Measurements from ENCODE around the gene CEBPE. TPM values are rescaled to one million over a fixed set of nuclear protein-coding genes. Genes with fewer than 3 reads are reported as not detected.

CEBPE gene
- total RNA-seq, 4 donors from 2014 or later, result not detected

DNA sequence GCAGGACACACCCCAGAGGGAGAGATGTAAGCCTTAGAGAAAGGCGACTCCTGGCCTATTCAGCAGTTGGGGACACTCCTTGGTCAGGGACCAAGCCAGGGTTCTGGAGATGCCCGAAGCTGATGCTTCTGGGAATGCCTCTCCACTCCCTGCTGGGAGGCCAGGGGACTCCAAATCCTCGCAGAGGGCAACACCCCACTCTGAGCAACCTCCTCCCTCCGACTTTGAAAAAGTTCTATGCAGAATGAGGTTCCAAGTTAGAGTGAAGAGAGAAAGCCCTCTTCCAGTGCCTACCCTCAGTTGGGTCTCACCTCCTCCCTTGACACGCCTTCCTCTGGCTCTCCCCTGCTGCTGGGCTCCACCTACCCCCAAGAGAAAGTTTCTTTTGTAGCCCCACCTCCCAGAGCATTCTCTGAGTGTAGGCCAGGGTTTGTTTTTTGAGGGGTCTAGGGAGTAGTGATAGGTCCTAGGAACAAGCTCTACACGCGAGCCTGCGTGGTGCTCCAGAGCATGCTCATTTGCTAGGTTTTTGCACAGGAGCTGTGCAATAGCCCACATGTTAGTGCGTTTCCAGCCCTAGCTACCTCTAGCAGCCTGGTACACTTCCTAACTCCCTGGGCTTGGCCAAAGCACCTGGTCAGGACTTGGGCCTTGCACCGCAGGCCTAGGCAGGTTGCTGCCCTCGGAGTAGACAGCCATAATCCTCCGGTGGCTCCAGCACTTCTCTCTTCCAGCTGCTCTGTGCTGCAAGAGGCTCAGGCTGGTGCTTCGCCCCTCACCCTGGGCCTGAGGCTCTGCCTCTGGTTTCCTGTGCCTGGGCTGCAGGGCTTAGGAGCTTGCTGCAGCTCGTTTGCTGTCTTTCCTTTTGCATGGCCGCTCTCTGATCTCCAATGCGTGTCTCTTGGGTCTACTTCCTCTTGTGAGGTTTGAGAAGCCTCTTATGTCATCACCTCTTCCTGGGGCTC, 590 bp upstream of the CEBPE start:
- intact Hi-C loops (cut with DNase I; ENCODE audit: low total_unique reads), result loop anchor here (1.0 to 5.0 kb wide), 2 partner anchors 68 to 168 kb away; partner anchors contain the start of gene HOMEZ

DNA sequence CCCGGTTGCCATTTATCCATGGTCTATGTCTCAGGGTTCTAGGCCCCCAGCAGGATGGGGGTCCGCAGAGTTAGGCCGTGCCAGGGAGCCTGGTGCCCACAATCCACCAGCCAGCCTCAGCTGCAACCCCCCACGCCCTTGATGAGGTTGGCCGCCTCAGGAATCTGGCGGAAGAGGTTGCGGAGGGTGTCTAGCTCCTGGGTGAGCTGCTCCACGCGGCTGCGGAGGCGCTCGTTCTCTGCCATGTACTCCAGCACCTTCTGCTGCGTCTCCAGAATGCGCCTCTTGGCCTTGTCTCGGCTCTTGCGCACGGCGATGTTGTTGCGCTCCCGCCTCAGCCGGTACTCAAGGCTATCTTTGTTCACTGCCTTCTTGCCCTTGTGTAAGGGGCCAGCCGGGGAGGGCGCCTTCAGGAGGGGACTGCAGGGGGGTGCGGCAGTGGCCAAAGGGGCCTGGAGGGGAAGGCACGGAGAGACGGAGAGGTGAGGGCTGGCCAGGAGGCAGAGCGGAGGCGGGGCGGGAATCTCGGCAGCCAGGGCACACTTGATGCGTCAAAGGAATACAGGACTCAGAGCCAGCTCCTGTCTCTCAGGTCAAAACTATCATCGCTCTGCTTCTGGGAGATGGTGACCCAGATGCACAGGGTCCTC, 1.6 kb downstream of the CEBPE start:
- no peak for ATAC-seq
- no peak for TF ChIP-seq POLR2A (IDR thresholded peaks at IDR 0.05)
- TF ChIP-seq, protein P1, sequence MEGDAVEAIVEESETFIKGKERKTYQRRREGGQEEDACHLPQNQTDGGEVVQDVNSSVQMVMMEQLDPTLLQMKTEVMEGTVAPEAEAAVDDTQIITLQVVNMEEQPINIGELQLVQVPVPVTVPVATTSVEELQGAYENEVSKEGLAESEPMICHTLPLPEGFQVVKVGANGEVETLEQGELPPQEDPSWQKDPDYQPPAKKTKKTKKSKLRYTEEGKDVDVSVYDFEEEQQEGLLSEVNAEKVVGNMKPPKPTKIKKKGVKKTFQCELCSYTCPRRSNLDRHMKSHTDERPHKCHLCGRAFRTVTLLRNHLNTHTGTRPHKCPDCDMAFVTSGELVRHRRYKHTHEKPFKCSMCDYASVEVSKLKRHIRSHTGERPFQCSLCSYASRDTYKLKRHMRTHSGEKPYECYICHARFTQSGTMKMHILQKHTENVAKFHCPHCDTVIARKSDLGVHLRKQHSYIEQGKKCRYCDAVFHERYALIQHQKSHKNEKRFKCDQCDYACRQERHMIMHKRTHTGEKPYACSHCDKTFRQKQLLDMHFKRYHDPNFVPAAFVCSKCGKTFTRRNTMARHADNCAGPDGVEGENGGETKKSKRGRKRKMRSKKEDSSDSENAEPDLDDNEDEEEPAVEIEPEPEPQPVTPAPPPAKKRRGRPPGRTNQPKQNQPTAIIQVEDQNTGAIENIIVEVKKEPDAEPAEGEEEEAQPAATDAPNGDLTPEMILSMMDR (IDR thresholded peaks at IDR 0.05 in 4 of 5, conservative IDR thresholded peaks at IDR 0.05 in 1 of 5), result no peak
- H3K9me3 ChIP-seq, result no peaks in the 10 kb centered on the region
- H3K27ac ChIP-seq, result no peak overlapping the region
- in situ Hi-C loops (cut with MboI; ENCODE audit: low sequenced_read_pairs in 4 of 4) (loop anchor here (5.0 to 25.0 kb wide), 2 partner anchors 70 to 170 kb away; partner anchors contain the start of gene HOMEZ (in 2 of the 4)), intact Hi-C loops (cut with DNase I; ENCODE audit: low total_unique reads) (no loop called here)
- H3K27me3 ChIP-seq, result peaks cover 0 to 3% (median 0%) of the 10 kb centered on the region in 3 donors
- no peaks in the 10 kb centered on the region for H3K36me3 ChIP-seq
- no peaks in the 10 kb centered on the region for H3K4me1 ChIP-seq
- H3K4me3 ChIP-seq, result no peak overlapping the region
- no peak for DNase-seq

More for the DNA sequence above, 590 bp upstream of the CEBPE start:
- in situ Hi-C loops (cut with MboI; ENCODE audit: low sequenced_read_pairs in 4 of 4), result loop anchor here (5.0 to 25.0 kb wide), 2 partner anchors 68 to 168 kb away; partner anchors contain the start of gene HOMEZ (in 2 of the 4)
- no peaks in the 10 kb centered on the region for H3K36me3 ChIP-seq
- H3K9me3 ChIP-seq, result no peaks in the 10 kb centered on the region
- ATAC-seq (no peak), DNase-seq (no peak)
- no peak overlapping the region for H3K27ac ChIP-seq
- H3K4me1 ChIP-seq, result peaks cover 15 to 18% of the 10 kb centered on the region in 2 donors
- peaks cover 0 to 3% (median 0%) of the 10 kb centered on the region in 3 donors for H3K27me3 ChIP-seq
- TF ChIP-seq, protein P1 (IDR thresholded peaks at IDR 0.05 in 4 of 5, conservative IDR thresholded peaks at IDR 0.05 in 1 of 5), result no peak
- no peak for TF ChIP-seq POLR2A (IDR thresholded peaks at IDR 0.05)
- no peak overlapping the region for H3K4me3 ChIP-seq

DNA sequence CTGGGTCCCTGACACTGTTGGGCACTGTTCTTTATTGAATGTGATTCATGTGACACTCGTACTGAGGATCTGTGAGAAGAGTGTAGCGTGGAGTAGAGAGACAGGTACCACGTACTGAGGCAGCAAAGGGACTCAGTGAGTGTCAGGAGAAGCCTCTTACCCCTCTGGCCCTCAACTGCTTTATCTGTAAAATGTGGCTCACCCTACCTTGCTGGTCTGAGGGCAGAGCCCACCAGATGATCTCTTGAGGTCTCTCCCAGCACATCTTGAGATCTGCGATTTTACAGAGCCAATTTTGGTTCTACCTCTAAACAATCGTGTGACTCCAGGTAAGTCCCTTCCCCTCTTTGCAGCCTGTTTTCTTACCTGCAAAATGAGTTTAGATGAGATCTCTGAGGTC, 3.1 kb downstream of the CEBPE start:
- H3K27me3 ChIP-seq, result peaks cover 0 to 3% (median 0%) of the 10 kb centered on the region in 3 donors
- in situ Hi-C loops (cut with MboI; ENCODE audit: low sequenced_read_pairs in 4 of 4) (loop anchor here (5.0 to 25.0 kb wide), 2 partner anchors 71 to 171 kb away; partner anchors contain the start of gene HOMEZ (in 2 of the 4)), intact Hi-C loops (cut with DNase I; ENCODE audit: low total_unique reads) (no loop called here)
- DNase-seq (no peak), ATAC-seq (no peak)
- no peak overlapping the region for H3K27ac ChIP-seq
- no peak for TF ChIP-seq POLR2A (IDR thresholded peaks at IDR 0.05)
- TF ChIP-seq, protein P1 (IDR thresholded peaks at IDR 0.05 in 4 of 5, conservative IDR thresholded peaks at IDR 0.05 in 1 of 5), result no peak
- no peaks in the 10 kb centered on the region for H3K36me3 ChIP-seq
- H3K4me3 ChIP-seq, result no peak overlapping the region
- no peaks in the 10 kb centered on the region for H3K4me1 ChIP-seq
- no peaks in the 10 kb centered on the region for H3K9me3 ChIP-seq

DNA sequence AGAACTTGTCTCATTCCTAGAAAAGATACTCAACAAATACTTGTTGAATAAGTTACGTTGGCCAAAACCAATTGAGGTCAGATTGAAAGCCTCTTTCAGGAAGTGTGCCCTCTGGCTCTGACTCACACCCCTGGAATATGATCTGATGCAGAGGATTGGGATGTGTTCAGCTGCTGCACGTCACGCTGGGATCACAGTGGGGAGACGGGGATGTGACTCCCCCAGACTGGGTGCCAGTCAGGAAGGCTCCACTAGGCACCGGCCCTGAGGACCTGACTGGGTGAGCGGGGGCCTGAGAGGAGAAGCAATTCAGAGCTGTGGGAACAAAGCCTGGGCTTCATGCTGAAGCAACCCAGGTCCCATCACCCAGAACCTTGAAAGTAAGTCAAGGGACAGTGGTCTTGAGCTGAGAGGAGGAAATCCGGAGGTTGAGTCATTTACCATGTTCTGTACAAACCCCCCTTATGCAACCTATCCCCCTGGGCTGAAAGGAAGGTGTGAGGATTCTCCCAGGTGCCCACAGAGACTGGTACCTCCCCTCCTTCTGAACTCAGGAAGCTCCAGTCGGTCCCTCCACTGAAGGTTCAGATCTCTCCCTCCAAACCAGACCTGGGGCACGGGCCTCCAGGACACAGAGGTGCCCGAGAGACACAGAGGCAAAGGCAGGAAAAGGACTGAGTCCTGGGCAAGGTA, 3.9 kb downstream of the CEBPE start:
- Histone ChIP-seq H3K27ac (no peak overlapping the region), H3K4me3 (no peak overlapping the region), H3K27me3 (peaks cover 0 to 3% (median 0%) of the 10 kb centered on the region in 3 donors), H3K9me3 (no peaks in the 10 kb centered on the region), H3K4me1 (no peaks in the 10 kb centered on the region), H3K36me3 (no peaks in the 10 kb centered on the region)
- TF ChIP-seq, protein P1 (IDR thresholded peaks at IDR 0.05 in 4 of 5, conservative IDR thresholded peaks at IDR 0.05 in 1 of 5), result no peak
- TF ChIP-seq POLR2A (IDR thresholded peaks at IDR 0.05), result no peak
- in situ Hi-C loops (cut with MboI; ENCODE audit: low sequenced_read_pairs in 4 of 4), result loop anchor here (5.0 to 25.0 kb wide), 2 partner anchors 72 to 172 kb away; partner anchors contain the start of gene HOMEZ (in 2 of the 4)
- ATAC-seq, result peak in 1 of 2 donors; percentile 24
- no peak for DNase-seq
- intact Hi-C loops (cut with DNase I; ENCODE audit: low total_unique reads), result no loop called here
